HepG2 (cell line): ENCODE results near the gene SKP2. TPM values are rescaled to one million over a fixed set of nuclear protein-coding genes. Genes with fewer than 3 reads are reported as not detected.
A peak's percentile ranks its signal among the peaks of the same experiment; 100 is the strongest.

Source experiments
- AKNA ChIP-seq: sonication (generic); formaldehyde crosslinking; IDR thresholded peaks from 2 replicates; pipeline ENCODE4 v1.4.0; 2020; ENCODE audit warnings: missing genetic modification reagents, borderline replicate concordance
- DMTF1 ChIP-seq: sonication (generic); formaldehyde crosslinking; IDR thresholded peaks from 2 replicates; pipeline ENCODE4 v1.4.0; 2020; ENCODE audit warnings: mild to moderate bottlenecking, missing genetic modification reagents
- ETV5 ChIP-seq: IDR thresholded peaks from 2 replicates; pipeline ENCODE4 v1.6.1; 2018; ENCODE audit warnings: missing biosample characterization, missing genetic modification reagents, inconsistent platforms, borderline replicate concordance
- MXD3 ChIP-seq: IDR thresholded peaks from 2 replicates; pipeline ENCODE4 v1.6.1; 2016; ENCODE audit warnings: mild to moderate bottlenecking, missing biosample characterization, missing genetic modification reagents
- SOX5 ChIP-seq: IDR thresholded peaks from 2 replicates; pipeline ENCODE4 v1.6.1; 2016; ENCODE audit warnings: borderline replicate concordance
- TFDP2 ChIP-seq: sonication (generic); formaldehyde crosslinking; IDR thresholded peaks from 2 replicates; pipeline ENCODE4 v1.4.0; 2020; ENCODE audit warnings: missing genetic modification reagents
- ZNF205 ChIP-seq: IDR thresholded peaks from 2 replicates; pipeline ENCODE4 v1.6.1; 2018; ENCODE audit warnings: missing biosample characterization, missing genetic modification reagents
- ZNF274 ChIP-seq: sonication (generic); formaldehyde crosslinking; IDR thresholded peaks from 2 replicates; pipeline ENCODE4 v1.5.1; 2020; ENCODE audit warnings: mild to moderate bottlenecking, missing genetic modification reagents
- ZNF629 ChIP-seq: sonication (generic); formaldehyde crosslinking; conservative IDR thresholded peaks from 2 replicates; pipeline ENCODE4 v1.5.0; 2020; ENCODE audit warnings: missing genetic modification reagents
- polyA plus RNA-seq, 8 experiments: library from polyadenylated mRNA; depleted of rRNA in 3 of 8; stranded (reverse) in 7 of 8; unstranded in 1 of 8; fragments of >200 nt; fragmentation: Illumina TruSeq in 4 of 8; extraction: Trizol in 4 of 8; gene quantifications; 2 replicates each; pipeline versions ENCODE4 v1.2.1 to v1.2.3, GENCODE V29; 2011 to 2016; ENCODE audit warnings: low read depth in 4 of 8, missing spikeins in 1 of 8, mixed read lengths in 1 of 8; ENCODE audit not compliant: insufficient read depth in 1 of 8
- total RNA-seq, 5 experiments: library from RNA; depleted of rRNA; stranded (reverse); fragments of >200 nt; fragmentation: Illumina TruSeq; extraction: Trizol; gene quantifications; 2 replicates each; pipeline ENCODE4 v1.2.3, GENCODE V29; 2016; ENCODE audit warnings: low read depth in 1 of 5
- TF ChIP-seq, protein P1 (sequence below): IDR thresholded peaks from 2 replicates; pipeline ENCODE4 v1.6.1; 2018; ENCODE audit warnings: missing genetic modification reagents, mild to moderate bottlenecking, missing compliant biosample characterization
- TF ChIP-seq, protein P2 (sequence below): IDR thresholded peaks from 2 replicates; pipeline ENCODE4 v1.6.1; 2016; ENCODE audit warnings: low read depth, borderline replicate concordance
- TF ChIP-seq, protein P3 (sequence below): sonication (generic); formaldehyde crosslinking; conservative IDR thresholded peaks from 2 replicates; pipeline ENCODE4 v1.4.0; 2020; ENCODE audit warnings: missing genetic modification reagents
- TF ChIP-seq, protein P4 (sequence below): sonication (generic); formaldehyde crosslinking; IDR thresholded peaks from 2 replicates; pipeline ENCODE4 v1.9.0; 2022; ENCODE audit warnings: missing genetic modification reagents, mild to moderate bottlenecking, borderline replicate concordance

Gene SKP2
- total and polyA plus RNA-seq, 2 of the 13 experiments (the other 11 are each of a cell fraction or from before 2014, with no cell fraction given): 29.6 to 84.1 TPM

DNA sequence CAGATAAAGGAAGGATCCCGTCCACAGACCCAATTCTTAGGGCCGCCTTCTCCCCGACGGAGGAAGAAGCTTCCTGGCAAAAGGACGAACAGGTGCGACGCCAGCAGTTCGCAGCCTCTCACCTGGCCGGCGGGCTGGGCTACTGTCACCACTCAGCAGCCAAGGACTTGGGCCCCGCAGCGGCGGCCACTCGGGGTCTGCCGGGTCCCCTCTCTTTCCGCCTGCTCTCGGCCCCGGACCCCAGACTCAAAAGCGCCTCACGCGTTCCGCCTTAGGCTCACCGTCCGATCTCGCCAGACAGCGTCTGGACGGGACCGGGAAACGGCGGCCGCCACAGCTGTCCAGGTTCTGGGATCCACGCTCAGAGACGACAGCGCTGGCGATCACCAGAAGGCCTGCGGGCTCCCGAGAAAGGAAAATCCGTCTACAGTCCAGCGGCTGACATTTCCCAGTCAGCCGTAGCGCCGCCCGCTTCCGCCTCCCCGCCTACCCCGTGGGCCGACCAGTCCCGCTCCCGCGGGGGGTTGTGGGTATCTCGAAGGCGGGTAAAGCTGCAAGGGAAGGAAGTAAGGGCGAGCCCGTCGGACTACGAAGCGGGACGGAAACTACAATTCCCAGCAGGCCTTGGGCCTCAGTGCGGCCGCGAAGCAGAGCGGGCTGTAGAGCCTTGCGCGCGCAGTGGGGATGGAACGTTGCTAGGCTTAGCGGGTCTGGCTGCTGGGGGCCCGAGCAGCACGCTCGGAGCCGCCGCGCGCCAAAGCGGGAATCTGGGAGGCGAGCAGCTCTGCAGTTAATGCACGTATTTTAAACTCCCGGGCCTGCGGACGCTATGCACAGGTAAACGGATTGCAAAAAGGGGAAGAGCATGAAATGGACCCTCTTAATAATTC lies at the start of gene SKP2, which contains the start of gene LMBRD2 (continued):
- TF ChIP-seq, protein P1, sequence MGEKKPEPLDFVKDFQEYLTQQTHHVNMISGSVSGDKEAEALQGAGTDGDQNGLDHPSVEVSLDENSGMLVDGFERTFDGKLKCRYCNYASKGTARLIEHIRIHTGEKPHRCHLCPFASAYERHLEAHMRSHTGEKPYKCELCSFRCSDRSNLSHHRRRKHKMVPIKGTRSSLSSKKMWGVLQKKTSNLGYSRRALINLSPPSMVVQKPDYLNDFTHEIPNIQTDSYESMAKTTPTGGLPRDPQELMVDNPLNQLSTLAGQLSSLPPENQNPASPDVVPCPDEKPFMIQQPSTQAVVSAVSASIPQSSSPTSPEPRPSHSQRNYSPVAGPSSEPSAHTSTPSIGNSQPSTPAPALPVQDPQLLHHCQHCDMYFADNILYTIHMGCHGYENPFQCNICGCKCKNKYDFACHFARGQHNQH (CRISPR knock-in tag): peak; percentile 86; the same call in 1 of the 2 replicates
- TF ChIP-seq MXD3 (peak; percentile 39), ETV5 (CRISPR knock-in tag) (peak; percentile 75; the same call in 1 of the 2 replicates), ZNF629 (CRISPR knock-in tag) (no peak), SOX5 (peak; percentile 61; the same call in 1 of the 2 replicates), DMTF1 (no peak), TFDP2 (peak; percentile 97), ZNF274 (CRISPR knock-in tag) (peak; percentile 79; the same call in 1 of the 2 replicates), ZNF205 (peak; percentile 32; the same call in 1 of the 2 replicates), AKNA (no peak)
- TF ChIP-seq, protein P2, sequence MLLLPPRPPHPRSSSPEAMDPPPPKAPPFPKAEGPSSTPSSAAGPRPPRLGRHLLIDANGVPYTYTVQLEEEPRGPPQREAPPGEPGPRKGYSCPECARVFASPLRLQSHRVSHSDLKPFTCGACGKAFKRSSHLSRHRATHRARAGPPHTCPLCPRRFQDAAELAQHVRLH (CRISPR knock-in tag): peak; percentile 64; the same call in 1 of the 2 replicates
- TF ChIP-seq, protein P3, sequence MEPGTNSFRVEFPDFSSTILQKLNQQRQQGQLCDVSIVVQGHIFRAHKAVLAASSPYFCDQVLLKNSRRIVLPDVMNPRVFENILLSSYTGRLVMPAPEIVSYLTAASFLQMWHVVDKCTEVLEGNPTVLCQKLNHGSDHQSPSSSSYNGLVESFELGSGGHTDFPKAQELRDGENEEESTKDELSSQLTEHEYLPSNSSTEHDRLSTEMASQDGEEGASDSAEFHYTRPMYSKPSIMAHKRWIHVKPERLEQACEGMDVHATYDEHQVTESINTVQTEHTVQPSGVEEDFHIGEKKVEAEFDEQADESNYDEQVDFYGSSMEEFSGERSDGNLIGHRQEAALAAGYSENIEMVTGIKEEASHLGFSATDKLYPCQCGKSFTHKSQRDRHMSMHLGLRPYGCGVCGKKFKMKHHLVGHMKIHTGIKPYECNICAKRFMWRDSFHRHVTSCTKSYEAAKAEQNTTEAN (CRISPR knock-in tag): peak; percentile 7; the same call in 1 of the 2 replicates
- TF ChIP-seq, protein P4, sequence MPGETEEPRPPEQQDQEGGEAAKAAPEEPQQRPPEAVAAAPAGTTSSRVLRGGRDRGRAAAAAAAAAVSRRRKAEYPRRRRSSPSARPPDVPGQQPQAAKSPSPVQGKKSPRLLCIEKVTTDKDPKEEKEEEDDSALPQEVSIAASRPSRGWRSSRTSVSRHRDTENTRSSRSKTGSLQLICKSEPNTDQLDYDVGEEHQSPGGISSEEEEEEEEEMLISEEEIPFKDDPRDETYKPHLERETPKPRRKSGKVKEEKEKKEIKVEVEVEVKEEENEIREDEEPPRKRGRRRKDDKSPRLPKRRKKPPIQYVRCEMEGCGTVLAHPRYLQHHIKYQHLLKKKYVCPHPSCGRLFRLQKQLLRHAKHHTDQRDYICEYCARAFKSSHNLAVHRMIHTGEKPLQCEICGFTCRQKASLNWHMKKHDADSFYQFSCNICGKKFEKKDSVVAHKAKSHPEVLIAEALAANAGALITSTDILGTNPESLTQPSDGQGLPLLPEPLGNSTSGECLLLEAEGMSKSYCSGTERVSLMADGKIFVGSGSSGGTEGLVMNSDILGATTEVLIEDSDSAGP (CRISPR knock-in tag): peak; percentile 82; the same call in 1 of the 2 replicates
